Neuronal stem cell (in vitro differentiated cells): ENCODE measurements around the gene NME7.

ENCODE experiments used
- DNase-seq: peaks from one replicate; pipeline ENCODE4 v3.0.0-alpha.2; 2013; ENCODE audit warnings: low spot score
- H2AFZ ChIP-seq: one replicate; pipeline ENCODE4 v1.6.1; 2013; ENCODE audit warnings: mild to moderate bottlenecking, low read length, inconsistent platforms
- H2AK5ac ChIP-seq: 2 replicates; pipeline ENCODE4 v1.6.1; 2013; ENCODE audit warnings: low read depth, mild to moderate bottlenecking, inconsistent platforms, low read length, moderate library complexity, mixed read lengths
- H2BK120ac ChIP-seq: 2 replicates; pipeline ENCODE4 v1.6.1; 2013; ENCODE audit warnings: low read depth, mild to moderate bottlenecking, inconsistent platforms, low read length, moderate library complexity, mixed read lengths
- H2BK12ac ChIP-seq: one replicate; pipeline ENCODE4 v1.6.1; 2013; ENCODE audit warnings: low read length, inconsistent platforms
- H2BK15ac ChIP-seq: 2 replicates; pipeline ENCODE4 v1.6.1; 2013; ENCODE audit warnings: mild to moderate bottlenecking, low read length, inconsistent platforms, mixed read lengths
- H2BK5ac ChIP-seq: one replicate; pipeline ENCODE4 v1.6.1; 2013; ENCODE audit warnings: inconsistent platforms, mild to moderate bottlenecking, low read length, moderate library complexity
- H3K14ac ChIP-seq: one replicate; pipeline ENCODE4 v1.6.1; 2013; ENCODE audit warnings: low read length, inconsistent platforms
- H3K18ac ChIP-seq: 2 replicates; pipeline ENCODE4 v1.6.1; 2013; ENCODE audit warnings: low read length, inconsistent platforms
- H3K23ac ChIP-seq: 2 replicates; pipeline ENCODE4 v1.6.1; 2013; ENCODE audit warnings: low read depth, mild to moderate bottlenecking, mixed read lengths, low read length, inconsistent platforms; ENCODE audit not compliant: poor library complexity
- H3K27ac ChIP-seq: replicated peaks from 3 replicates; pipeline ENCODE4 v1.5.1; 2013; ENCODE audit warnings: low read length, inconsistent platforms
- H3K27me3 ChIP-seq, 3 experiments: 2 replicates each; pipeline ENCODE4 v1.6.1; 2013; ENCODE audit warnings: low read length in 3 of 3, mild to moderate bottlenecking in 2 of 3, inconsistent platforms in 1 of 3, low read depth in 1 of 3, mixed read lengths in 1 of 3, moderate library complexity in 1 of 3; ENCODE audit not compliant: control insufficient read depth in 3 of 3, insufficient read depth in 3 of 3
- H3K36me3 ChIP-seq, 2 donors: replicated peaks in 1 of 2; 2 replicates each; pipeline ENCODE4 v1.6.1; 2013; ENCODE audit warnings: low read length in 2 of 2; ENCODE audit not compliant: control insufficient read depth in 2 of 2, insufficient read depth in 2 of 2
- H3K4ac ChIP-seq: 2 replicates; pipeline ENCODE4 v1.6.1; 2013; ENCODE audit warnings: inconsistent platforms, mild to moderate bottlenecking, low read length, moderate library complexity
- H3K4me1 ChIP-seq, 2 donors: 1 replicate in 1 of 2; 2 replicates in 1 of 2; pipeline ENCODE4 v1.6.1; 2013; ENCODE audit warnings: low read length in 2 of 2, low read depth in 1 of 2; ENCODE audit not compliant: control insufficient read depth in 2 of 2, insufficient read depth in 1 of 2
- H3K4me2 ChIP-seq: one replicate; pipeline ENCODE4 v1.6.1; 2013; ENCODE audit warnings: mild to moderate bottlenecking, low read length, inconsistent platforms; ENCODE audit not compliant: insufficient read depth, poor library complexity, severe bottlenecking
- H3K4me3 ChIP-seq, 2 donors: 2 replicates each; pipeline ENCODE4 v1.5.1; 2013; ENCODE audit warnings: low read length in 2 of 2, mild to moderate bottlenecking in 2 of 2, inconsistent platforms in 1 of 2, moderate library complexity in 1 of 2
- H3K79me1 ChIP-seq: one replicate; pipeline ENCODE4 v1.6.1; 2013; ENCODE audit warnings: low read depth, mild to moderate bottlenecking, inconsistent platforms, low read length, moderate library complexity
- H3K9ac ChIP-seq: one replicate; pipeline ENCODE4 v1.6.1; 2013; ENCODE audit warnings: mild to moderate bottlenecking, low read depth, low read length, inconsistent platforms; ENCODE audit not compliant: poor library complexity
- H3K9me3 ChIP-seq, 2 donors: replicated peaks in 1 of 2; 2 replicates each; pipeline versions ENCODE3 to v1.6.1; 2013; ENCODE audit warnings: low read length in 2 of 2, mild to moderate bottlenecking in 2 of 2, inconsistent platforms in 1 of 2, low read depth in 1 of 2, mixed read lengths in 1 of 2, moderate library complexity in 1 of 2; ENCODE audit not compliant: control insufficient read depth in 2 of 2, insufficient read depth in 1 of 2
- H4K8ac ChIP-seq: one replicate; pipeline ENCODE4 v1.6.1; 2013; ENCODE audit warnings: low read depth, mild to moderate bottlenecking, inconsistent platforms, low read length, moderate library complexity
- H4K91ac ChIP-seq: one replicate; pipeline ENCODE4 v1.6.1; 2013; ENCODE audit warnings: low read length, low read depth, mild to moderate bottlenecking, inconsistent platforms; ENCODE audit not compliant: poor library complexity
- WGBS, 2 donors: extraction: QIAGEN DNeasy Blood & Tissue Kit; methylation state at CpG; one replicate each; pipeline ENCODE4 v1.1.7; 2013; ENCODE audit warnings: missing lambda C conversion rate in 2 of 2, mixed read lengths in 1 of 2; ENCODE audit not compliant: insufficient read length in 2 of 2, insufficient replicate concordance in 1 of 2; ENCODE audit errors: extremely low coverage in 2 of 2; 5-methylcytosine and 5-hydroxymethylcytosine counted together

NME7 gene

GRCh38 chr1:169130683-169131082 is 236.9 kb downstream of the NME7 start:
- Histone ChIP-seq H3K23ac (no peak overlapping the region), H2BK120ac (no peak overlapping the region), H3K9me3 (no peaks in the 10 kb centered on the region), H3K27ac (no peak overlapping the region), H2BK5ac (no peak overlapping the region), H4K8ac (no peak overlapping the region), H3K14ac (no peak overlapping the region), H3K9ac (no peak overlapping the region), H3K4me1 (no peaks in the 10 kb centered on the region), H3K4me2 (no peak overlapping the region), H2BK15ac (no peak overlapping the region), H2BK12ac (no peak overlapping the region), H3K79me1 (no peaks in the 10 kb centered on the region), H2AFZ (no peak overlapping the region), H3K27me3 (no peaks in the 10 kb centered on the region), H3K36me3 (peaks cover 5 to 67% of the 10 kb centered on the region in 2 donors), H3K4me3 (no peak overlapping the region), H4K91ac (no peak overlapping the region), H2AK5ac (no peak overlapping the region), H3K4ac (no peak overlapping the region), H3K18ac (no peak overlapping the region)
- DNase-seq = no peak
- WGBS, 2 donors = no CpG with 5 or more reads among the region's 4 CpGs

GRCh38 chr1:169129109-169129784 is 238.3 kb downstream of the NME7 start:
- Histone ChIP-seq H3K14ac (no peak overlapping the region), H3K36me3 (peaks cover 8 to 78% of the 10 kb centered on the region in 2 donors), H3K23ac (no peak overlapping the region), H3K9ac (no peak overlapping the region), H2AK5ac (no peak overlapping the region), H3K79me1 (no peaks in the 10 kb centered on the region), H3K4me3 (no peak overlapping the region), H2BK120ac (no peak overlapping the region), H3K27ac (no peak overlapping the region), H4K91ac (no peak overlapping the region), H3K4me1 (no peaks in the 10 kb centered on the region), H3K9me3 (no peaks in the 10 kb centered on the region), H3K4me2 (no peak overlapping the region), H2AFZ (no peak overlapping the region), H3K18ac (no peak overlapping the region), H2BK12ac (no peak overlapping the region), H2BK5ac (no peak overlapping the region), H3K4ac (no peak overlapping the region), H2BK15ac (no peak overlapping the region), H3K27me3 (no peaks in the 10 kb centered on the region), H4K8ac (no peak overlapping the region)
- no peak for DNase-seq
- WGBS, 2 donors = no CpG with 5 or more reads among the region's 6 CpGs

GRCh38 chr1:169128562-169128961 is 239.0 kb downstream of the NME7 start:
- H3K27me3 ChIP-seq = no peaks in the 10 kb centered on the region
- no peak overlapping the region for H2BK120ac ChIP-seq
- H2BK12ac ChIP-seq = no peak overlapping the region
- H4K8ac ChIP-seq = no peak overlapping the region
- H3K4me3 ChIP-seq = no peak overlapping the region
- H3K9ac ChIP-seq = no peak overlapping the region
- WGBS, 2 donors = no CpG with 5 or more reads among the region's 2 CpGs
- H4K91ac ChIP-seq = no peak overlapping the region
- H2AK5ac ChIP-seq = no peak overlapping the region
- peaks cover 8 to 84% of the 10 kb centered on the region in 2 donors for H3K36me3 ChIP-seq
- H3K27ac ChIP-seq = no peak overlapping the region
- no peaks in the 10 kb centered on the region for H3K4me1 ChIP-seq
- H3K4me2 ChIP-seq = no peak overlapping the region
- H3K79me1 ChIP-seq = no peaks in the 10 kb centered on the region
- H2AFZ ChIP-seq = no peak overlapping the region
- no peaks in the 10 kb centered on the region for H3K9me3 ChIP-seq
- H2BK5ac ChIP-seq = no peak overlapping the region
- no peak overlapping the region for H3K14ac ChIP-seq
- H3K4ac ChIP-seq = no peak overlapping the region
- H2BK15ac ChIP-seq = no peak overlapping the region
- DNase-seq = no peak
- H3K18ac ChIP-seq = no peak overlapping the region
- no peak overlapping the region for H3K23ac ChIP-seq

- H2BK12ac ChIP-seq = no peak overlapping the region
- H3K4me1 ChIP-seq = no peaks in the 10 kb centered on the region
- H3K27me3 ChIP-seq = no peaks in the 10 kb centered on the region
- H2BK15ac ChIP-seq = no peak overlapping the region
- no peak overlapping the region for H3K9ac ChIP-seq
- H4K8ac ChIP-seq = no peak overlapping the region
- H3K4ac ChIP-seq = no peak overlapping the region
- no peaks in the 10 kb centered on the region for H3K79me1 ChIP-seq
- H2BK5ac ChIP-seq = no peak overlapping the region
- H3K27ac ChIP-seq = no peak overlapping the region
- H3K4me2 ChIP-seq = no peak overlapping the region
- WGBS, 2 donors = no CpG with 5 or more reads among the region's 3 CpGs
- H4K91ac ChIP-seq = no peak overlapping the region
- H2AK5ac ChIP-seq = no peak overlapping the region
- no peak overlapping the region for H3K18ac ChIP-seq
- H3K14ac ChIP-seq = no peak overlapping the region
- peaks cover 8 to 75% of the 10 kb centered on the region in 2 donors for H3K36me3 ChIP-seq
- H3K4me3 ChIP-seq = no peak overlapping the region
- no peak overlapping the region for H2AFZ ChIP-seq
- H3K23ac ChIP-seq = no peak overlapping the region
- no peak for DNase-seq
- no peaks in the 10 kb centered on the region for H3K9me3 ChIP-seq
- no peak overlapping the region for H2BK120ac ChIP-seq
Measured at GRCh38 chr1:169127305-169127704, 240.3 kb downstream of the NME7 start.
